Measurements from ENCODE around the gene DLK1.

DLK1 gene

GRCh38 chr14:100714258-100714892, 12.3 kb upstream of the DLK1 start:
- DNase-seq (ENCODE audit: low spot score), result no peak

GRCh38 chr14:100715332-100715731, 11.4 kb upstream of the DLK1 start:
- no peak for DNase-seq (ENCODE audit: low spot score)

GRCh38 chr14:100715803-100716202, 10.9 kb upstream of the DLK1 start:
- no peak for DNase-seq (ENCODE audit: low spot score)

GRCh38 chr14:100717386-100717785, 9.3 kb upstream of the DLK1 start:
- DNase-seq (ENCODE audit: low spot score), result no peak

- DNase-seq (ENCODE audit: low spot score), result no peak
Observed at GRCh38 chr14:100719976-100720520, 6.6 kb upstream of the DLK1 start.

- no peak for DNase-seq (ENCODE audit: low spot score)
Observed at GRCh38 chr14:100721568-100721967, 5.1 kb upstream of the DLK1 start.

- no peak for DNase-seq (ENCODE audit: low spot score)
Observed at GRCh38 chr14:100722367-100722766, 4.3 kb upstream of the DLK1 start.

- no peak for DNase-seq (ENCODE audit: low spot score)
Observed at GRCh38 chr14:100723135-100723829, 3.4 kb upstream of the DLK1 start.

GRCh38 chr14:100723830-100724437, 2.8 kb upstream of the DLK1 start:
- no peak for DNase-seq (ENCODE audit: low spot score)

- no peak for DNase-seq (ENCODE audit: low spot score)
Observed at GRCh38 chr14:100724536-100724935, 2.2 kb upstream of the DLK1 start.

- DNase-seq (ENCODE audit: low spot score), result no peak
Observed at GRCh38 chr14:100725587-100726387, 905 bp upstream of the DLK1 start.

GRCh38 chr14:100727086-100727872, 587 bp downstream of the DLK1 start:
- DNase-seq (ENCODE audit: low spot score), result no peak

- DNase-seq (ENCODE audit: low spot score), result no peak
Observed at GRCh38 chr14:100727873-100728240, 1.2 kb downstream of the DLK1 start.

- no peak for DNase-seq (ENCODE audit: low spot score)
Observed at GRCh38 chr14:100728962-100729361, 2.3 kb downstream of the DLK1 start.

GRCh38 chr14:100729982-100730381, 3.3 kb downstream of the DLK1 start:
- no peak for DNase-seq (ENCODE audit: low spot score)

- no peak for DNase-seq (ENCODE audit: low spot score)
Observed at GRCh38 chr14:100730581-100730980, 3.9 kb downstream of the DLK1 start.

GRCh38 chr14:100731011-100731670, 4.4 kb downstream of the DLK1 start:
- no peak for DNase-seq (ENCODE audit: low spot score)

- no peak for DNase-seq (ENCODE audit: low spot score)
Observed at GRCh38 chr14:100731846-100732765, 5.4 kb downstream of the DLK1 start.

GRCh38 chr14:100732766-100733100, 6.0 kb downstream of the DLK1 start:
- DNase-seq (ENCODE audit: low spot score), result no peak

All from cerebellar cortex (tissue), 1 donor.